ENCODE data around the gene ATP6V0E2.

Gene ATP6V0E2

GRCh38 chr7:149830997-149831740 lies 42.6 kb upstream of the ATP6V0E2 start:
- Histone ChIP-seq H3K4me3 (ENCODE audit: severe bottlenecking) (no peak overlapping the region), H3K27ac (ENCODE audit: poor library complexity, severe bottlenecking) (no peak overlapping the region), H3K4me1 (ENCODE audit: insufficient read depth, poor library complexity, severe bottlenecking) (no peaks in the 10 kb centered on the region), H3K27me3 (ENCODE audit: insufficient read depth, poor library complexity, severe bottlenecking) (no peaks in the 10 kb centered on the region), H3K36me3 (ENCODE audit: low read depth) (no peaks in the 10 kb centered on the region), H3K9me3 (ENCODE audit: severe bottlenecking) (no peaks in the 10 kb centered on the region)
- no peak for ATAC-seq (ENCODE audit: low read depth)
- no peak for DNase-seq (ENCODE audit: low spot score)
- TF ChIP-seq, protein P1, sequence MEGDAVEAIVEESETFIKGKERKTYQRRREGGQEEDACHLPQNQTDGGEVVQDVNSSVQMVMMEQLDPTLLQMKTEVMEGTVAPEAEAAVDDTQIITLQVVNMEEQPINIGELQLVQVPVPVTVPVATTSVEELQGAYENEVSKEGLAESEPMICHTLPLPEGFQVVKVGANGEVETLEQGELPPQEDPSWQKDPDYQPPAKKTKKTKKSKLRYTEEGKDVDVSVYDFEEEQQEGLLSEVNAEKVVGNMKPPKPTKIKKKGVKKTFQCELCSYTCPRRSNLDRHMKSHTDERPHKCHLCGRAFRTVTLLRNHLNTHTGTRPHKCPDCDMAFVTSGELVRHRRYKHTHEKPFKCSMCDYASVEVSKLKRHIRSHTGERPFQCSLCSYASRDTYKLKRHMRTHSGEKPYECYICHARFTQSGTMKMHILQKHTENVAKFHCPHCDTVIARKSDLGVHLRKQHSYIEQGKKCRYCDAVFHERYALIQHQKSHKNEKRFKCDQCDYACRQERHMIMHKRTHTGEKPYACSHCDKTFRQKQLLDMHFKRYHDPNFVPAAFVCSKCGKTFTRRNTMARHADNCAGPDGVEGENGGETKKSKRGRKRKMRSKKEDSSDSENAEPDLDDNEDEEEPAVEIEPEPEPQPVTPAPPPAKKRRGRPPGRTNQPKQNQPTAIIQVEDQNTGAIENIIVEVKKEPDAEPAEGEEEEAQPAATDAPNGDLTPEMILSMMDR (IDR thresholded peaks at IDR 0.05; ENCODE audit: poor library complexity, severe bottlenecking), result no peak

DNA sequence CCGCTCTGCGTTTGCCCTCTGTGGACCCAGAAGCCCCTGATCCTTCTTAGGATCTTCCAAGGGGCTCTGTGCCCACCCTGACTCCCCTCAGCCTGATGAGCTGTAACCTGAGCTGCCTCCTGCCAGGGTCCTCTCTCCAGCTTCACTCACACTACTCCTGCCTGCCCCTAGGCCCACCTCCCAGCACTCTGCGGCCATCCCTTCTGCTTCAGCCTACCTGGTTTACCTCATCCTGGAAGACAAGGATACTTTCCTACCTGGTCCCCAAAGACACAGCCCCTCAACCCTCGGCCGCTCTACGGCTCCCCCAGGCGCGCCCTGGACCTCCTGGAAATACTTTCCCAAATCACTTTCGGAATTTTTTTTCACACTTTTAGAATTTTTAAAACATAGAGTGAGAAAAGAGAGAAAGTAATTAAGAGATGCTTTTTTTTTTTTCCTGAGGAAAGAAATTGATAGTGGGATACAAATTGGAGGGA lies 42.0 kb upstream of the ATP6V0E2 start:
- Histone ChIP-seq H3K4me3 (ENCODE audit: severe bottlenecking) (no peak overlapping the region), H3K4me1 (ENCODE audit: insufficient read depth, poor library complexity, severe bottlenecking) (no peaks in the 10 kb centered on the region), H3K27ac (ENCODE audit: poor library complexity, severe bottlenecking) (no peak overlapping the region), H3K27me3 (ENCODE audit: insufficient read depth, poor library complexity, severe bottlenecking) (no peaks in the 10 kb centered on the region), H3K9me3 (ENCODE audit: severe bottlenecking) (no peaks in the 10 kb centered on the region), H3K36me3 (ENCODE audit: low read depth) (no peaks in the 10 kb centered on the region)
- no peak for DNase-seq (ENCODE audit: low spot score)
- TF ChIP-seq, protein P1 (IDR thresholded peaks at IDR 0.05; ENCODE audit: poor library complexity, severe bottlenecking), result no peak
- no peak for ATAC-seq (ENCODE audit: low read depth)

GRCh38 chr7:149832332-149833041 lies 41.3 kb upstream of the ATP6V0E2 start:
- H3K9me3 ChIP-seq (ENCODE audit: severe bottlenecking), result no peaks in the 10 kb centered on the region
- peak; percentile 45 for DNase-seq (ENCODE audit: low spot score)
- TF ChIP-seq, protein P1 (IDR thresholded peaks at IDR 0.05; ENCODE audit: poor library complexity, severe bottlenecking), result no peak
- H3K36me3 ChIP-seq (ENCODE audit: low read depth), result no peaks in the 10 kb centered on the region
- no peak for ATAC-seq (ENCODE audit: low read depth)
- no peaks in the 10 kb centered on the region for H3K4me1 ChIP-seq (ENCODE audit: insufficient read depth, poor library complexity, severe bottlenecking)
- no peaks in the 10 kb centered on the region for H3K27me3 ChIP-seq (ENCODE audit: insufficient read depth, poor library complexity, severe bottlenecking)
- no peak overlapping the region for H3K27ac ChIP-seq (ENCODE audit: poor library complexity, severe bottlenecking)
- H3K4me3 ChIP-seq (ENCODE audit: severe bottlenecking), result no peak overlapping the region

DNA sequence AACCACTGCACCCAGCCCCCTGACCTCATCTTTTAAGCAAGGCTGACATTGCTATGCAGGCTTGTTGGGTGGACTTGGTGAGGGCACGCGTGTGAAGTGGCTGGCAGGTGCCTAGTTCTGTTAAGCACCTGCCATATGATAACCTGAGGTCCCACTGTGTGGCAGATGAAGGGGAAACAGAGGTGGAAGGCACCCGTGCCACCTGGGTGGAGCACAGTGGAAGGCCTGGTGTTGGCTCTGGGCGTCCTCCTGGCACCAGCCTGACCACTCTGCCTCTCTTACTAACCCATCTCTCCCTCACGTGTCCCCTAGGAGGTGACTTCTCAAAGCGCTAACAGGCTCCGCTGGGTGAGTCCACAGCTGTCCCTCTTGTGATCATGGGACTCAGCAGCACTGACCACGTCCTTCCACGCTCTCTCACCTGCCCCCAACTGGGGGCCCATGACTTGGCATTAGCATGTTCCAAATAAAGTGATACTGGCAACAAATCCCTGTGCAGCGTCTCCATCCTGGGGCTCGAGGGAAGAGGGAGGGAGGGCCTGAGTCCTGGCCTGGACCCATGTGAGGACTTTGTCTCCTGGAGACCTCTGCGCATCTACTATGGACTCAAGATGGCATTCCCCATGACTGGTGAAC lies 40.2 kb upstream of the ATP6V0E2 start:
- H3K36me3 ChIP-seq (ENCODE audit: low read depth), result no peaks in the 10 kb centered on the region
- H3K27me3 ChIP-seq (ENCODE audit: insufficient read depth, poor library complexity, severe bottlenecking), result no peaks in the 10 kb centered on the region
- DNase-seq (ENCODE audit: low spot score), result peak; percentile 13
- H3K9me3 ChIP-seq (ENCODE audit: severe bottlenecking), result no peaks in the 10 kb centered on the region
- ATAC-seq (ENCODE audit: low read depth), result no peak
- TF ChIP-seq, protein P1 (IDR thresholded peaks at IDR 0.05; ENCODE audit: poor library complexity, severe bottlenecking), result no peak
- no peak overlapping the region for H3K4me3 ChIP-seq (ENCODE audit: severe bottlenecking)
- H3K4me1 ChIP-seq (ENCODE audit: insufficient read depth, poor library complexity, severe bottlenecking), result no peaks in the 10 kb centered on the region
- H3K27ac ChIP-seq (ENCODE audit: poor library complexity, severe bottlenecking), result no peak overlapping the region

Measured in RWPE2 (cell line).